ENCODE measurements around the gene GPR108. TPM values are rescaled to one million over a fixed set of nuclear protein-coding genes. Genes with fewer than 3 reads are reported as not detected.
A peak's percentile ranks its signal among the peaks of the same experiment; 100 is the strongest.

Gene GPR108
- total and polyA plus RNA-seq, 2 of the 8 experiments (the other 6 are each of a cell fraction or from before 2014, with no cell fraction given), result 34.9 to 46.0 TPM

DNA sequence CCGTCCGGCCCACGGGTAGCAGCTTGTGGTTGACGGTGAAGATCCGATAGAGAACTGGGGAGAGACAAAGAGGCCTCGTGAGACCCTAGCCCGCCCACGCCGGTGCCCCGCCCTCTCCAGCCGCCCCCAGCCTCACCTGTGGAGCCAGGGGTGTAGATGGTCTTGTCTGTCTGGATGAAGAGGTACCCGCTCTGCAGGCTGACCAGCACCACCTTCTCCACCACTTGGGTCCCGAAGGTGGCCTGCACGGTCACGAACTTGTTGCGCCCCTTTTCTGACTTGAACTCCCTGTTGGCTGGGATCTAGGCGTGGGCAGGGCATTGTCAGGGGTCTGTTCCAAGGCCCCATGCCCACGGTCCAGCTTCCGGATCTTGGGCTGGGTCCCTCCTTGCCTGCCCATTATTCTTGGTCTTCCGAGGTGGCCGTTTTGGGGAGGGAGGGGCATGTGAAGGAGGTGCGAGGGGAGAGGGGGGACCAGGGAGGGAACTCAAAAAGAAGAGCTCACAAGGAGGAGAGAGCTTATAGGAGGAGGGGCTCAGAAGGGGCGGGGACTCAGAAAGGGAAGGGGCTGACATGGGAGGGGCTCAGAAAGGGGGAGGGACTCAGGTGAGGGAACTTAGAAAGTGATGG, 19.2 kb downstream of the GPR108 start:
- Histone ChIP-seq H2BK5ac (ENCODE audit: low read depth, low read length) (peak overlapping the region; percentile 73), H3K23ac (ENCODE audit: insufficient read length) (no peak overlapping the region), H3K56ac (replicated peaks; ENCODE audit: insufficient read length, low read depth, low read length) (no peak overlapping the region), H3K4me3 (ENCODE audit: extremely low read depth in 1 of 4, insufficient read depth in 2 of 4, low read depth in 3 of 4, low read length in 4 of 4) (peak overlapping the region in 2 of 4 experiments; percentile 11 to 32; a peak in 2 of 8 replicates), H3K23me2 (ENCODE audit: low read depth, low read length) (peaks cover 10% of the 10 kb centered on the region), H3K9me3 (ENCODE audit: insufficient read depth in 2 of 2, low read depth in 1 of 2, low read length in 1 of 2) (no peaks in the 10 kb centered on the region), H3K4ac (replicated peaks; ENCODE audit: insufficient read length, low read depth, low read length) (no peak overlapping the region), H4K8ac (ENCODE audit: extremely low read depth, insufficient read depth, low read length) (no peak overlapping the region; the same call in 1 of the 2 replicates), H2AFZ (ENCODE audit: low read length) (no peak overlapping the region; the same call in 1 of the 2 replicates), H2BK120ac (replicated peaks; ENCODE audit: low read depth, low read length) (no peak overlapping the region), H3K4me1 (replicated peaks in 1 of 4; ENCODE audit: control insufficient read depth in 3 of 4, insufficient read depth in 4 of 4, low read length in 3 of 4) (peaks cover 0 to 11% (median 6%) of the 10 kb centered on the region in 4 experiments; a peak in 4 of 7 replicates), H3K14ac (ENCODE audit: insufficient read length) (no peak overlapping the region), H4K91ac (replicated peaks; ENCODE audit: insufficient read length, low read length) (no peak overlapping the region), H3K27ac (ENCODE audit: low read depth, low read length) (no peak overlapping the region), H4K5ac (ENCODE audit: insufficient read length, low read depth, low read length) (no peak overlapping the region), H3K9ac (replicated peaks in 1 of 4; ENCODE audit: extremely low read depth in 1 of 4, low read depth in 3 of 4, low read length in 3 of 4) (no peak overlapping the region), H2AK5ac (ENCODE audit: low read depth, low read length) (peak overlapping the region; percentile 100; the same call in 1 of the 2 replicates), H3K79me1 (ENCODE audit: low read depth, low read length) (no peaks in the 10 kb centered on the region), H3K36me3 (ENCODE audit: control insufficient read depth in 2 of 4, insufficient read depth in 4 of 4, low read length in 3 of 4) (no peaks in the 10 kb centered on the region; a peak in 1 of 8 replicates), H2BK12ac (ENCODE audit: low read depth, low read length) (peak overlapping the region; percentile 68; the same call in 1 of the 2 replicates), H4K20me1 (replicated peaks in 1 of 2; ENCODE audit: control insufficient read depth in 1 of 2, insufficient read depth in 2 of 2, low read length in 2 of 2) (peaks cover 0 to 6% of the 10 kb centered on the region in 2 experiments), H3K4me2 (ENCODE audit: insufficient read depth in 1 of 2, low read depth in 2 of 2, low read length in 2 of 2) (peak overlapping the region; percentile 22 to 83; a peak in 2 of 4 replicates), H2BK15ac (ENCODE audit: low read length) (peak overlapping the region; percentile 95; the same call in 1 of the 2 replicates), H2BK20ac (ENCODE audit: low read length) (no peak overlapping the region), H3K79me2 (ENCODE audit: control insufficient read depth in 1 of 2, insufficient read depth in 2 of 2, low read length in 2 of 2) (no peaks in the 10 kb centered on the region; a peak in 1 of 4 replicates), H3K18ac (ENCODE audit: extremely low read depth, low read length) (0 out of 2 replicates have a peak overlapping the region, but pooled peaks have one; percentile 10), H3K27me3 (replicated peaks in 1 of 4; ENCODE audit: control insufficient read depth in 3 of 4, extremely low read depth in 1 of 4, insufficient read depth in 3 of 4, low read length in 3 of 4) (no peaks in the 10 kb centered on the region; a peak in 1 of 7 replicates)
- POLR2A ChIA-PET (ENCODE audit: partially characterized antibody), result interaction anchor here (0.6 to 1.1 kb wide), 7 partner anchors 11 to 202 kb away, joined by 3 to 4 read pairs (median 3); no protein-coding TSS in a partner anchor
- no peak for FAIRE-seq
- DNase-seq (ENCODE audit: low read depth in 1 of 2, low spot score in 2 of 2), result no peak
- 76% methylated on average over 14 of the region's 23 CpGs; no CpG with 5 or more reads in 1 of the 2 experiments for WGBS, 2 experiments (ENCODE audit: extremely low coverage in 1 of 2, insufficient coverage in 1 of 2, insufficient read length in 1 of 2, insufficient replicate concordance in 2 of 2, low coverage in 1 of 2, low lambda C conversion rate in 2 of 2, missing lambda C conversion rate in 1 of 2)
- CTCF ChIA-PET (ENCODE audit: partially characterized antibody), result interaction anchor here (1.0 kb wide), 2 partner anchors 20 to 50 kb away, joined by 3 read pairs; partner anchors contain the start of gene GPR108
- TF ChIP-seq CBX5 (IDR thresholded peaks at IDR 0.05; ENCODE audit: low read depth, low read length), result no peak
- TF ChIP-seq PHF8 (conservative IDR thresholded peaks at IDR 0.05; ENCODE audit: low read depth, low read length), result 0 out of 2 replicates have a peak, but pooled peaks have one; percentile 8
